T-helper 2 cell treated with Interferon-gamma antibody and Interleukin-4, amounts not matched to agents 5 μg/mL and 100 μg/mL, for 36 hours (primary cell): ENCODE measurements around the gene ZNF423.

ENCODE experiments used
- DNase-seq: peaks from one replicate; pipeline ENCODE4 v3.0.0; 2021; ENCODE audit warnings: low spot score
- H3K27ac Mint-ChIP-seq: one replicate; pipeline ENCODE4 v1.8.0; 2021; ENCODE audit warnings: mild to moderate bottlenecking, mixed read lengths
- H3K27me3 Mint-ChIP-seq: one replicate; pipeline ENCODE4 v1.8.0; 2021; ENCODE audit warnings: low read depth, mixed read lengths
- H3K36me3 Mint-ChIP-seq: one replicate; pipeline ENCODE4 v1.8.0; 2021; ENCODE audit warnings: low read depth, mixed read lengths
- H3K4me1 Mint-ChIP-seq: one replicate; pipeline ENCODE4 v1.8.0; 2021; ENCODE audit warnings: low read depth, mixed read lengths
- H3K4me3 Mint-ChIP-seq: one replicate; pipeline ENCODE4 v1.8.0; 2022; ENCODE audit warnings: mild to moderate bottlenecking, moderate library complexity, mixed read lengths
- H3K9me3 Mint-ChIP-seq: one replicate; pipeline ENCODE4 v1.8.0; 2021; ENCODE audit warnings: mixed read lengths

Gene ZNF423

DNA sequence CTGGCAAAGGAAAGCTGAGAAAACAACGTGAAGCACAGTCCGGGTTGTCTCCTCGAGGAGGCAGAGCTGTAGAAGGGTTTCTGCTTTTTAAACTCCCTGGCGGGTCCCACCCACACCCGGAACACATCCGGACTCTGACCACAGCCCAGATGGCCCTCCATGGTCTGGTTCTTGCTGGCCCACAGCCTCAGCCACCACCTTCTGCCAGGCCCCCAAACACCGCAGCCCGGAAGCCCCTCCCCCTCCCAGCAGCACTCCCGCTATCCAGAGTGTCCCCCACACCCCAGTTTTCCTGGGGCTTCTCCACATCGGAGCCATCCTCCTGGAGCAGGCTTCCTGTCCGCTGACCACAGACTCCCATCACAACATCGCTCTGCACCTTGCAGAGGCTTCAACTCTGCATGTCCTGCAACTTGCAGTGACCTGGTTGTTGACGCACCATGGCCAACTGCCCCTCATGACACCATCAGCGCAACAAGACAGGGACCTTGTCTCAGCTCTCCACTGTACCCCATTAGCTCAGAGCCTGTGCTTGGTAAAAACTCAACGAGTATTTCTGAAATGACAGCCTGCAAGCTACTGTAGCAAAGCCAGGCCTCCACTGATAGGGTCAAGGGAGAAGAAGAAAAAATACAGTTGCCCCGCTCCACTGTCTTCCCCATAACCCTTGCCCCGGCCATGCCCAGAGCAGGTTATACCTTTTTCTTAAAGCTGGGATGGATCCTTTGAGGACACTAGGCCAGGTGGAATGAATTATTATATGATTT is 352.5 kb downstream of the ZNF423 start:
- Mint-ChIP-seq H3K4me3 (no peak overlapping the region), H3K27me3 (no peaks in the 10 kb centered on the region), H3K9me3 (no peaks in the 10 kb centered on the region), H3K36me3 (no peaks in the 10 kb centered on the region), H3K27ac (no peak overlapping the region), H3K4me1 (no peaks in the 10 kb centered on the region)
- DNase-seq = no peak

DNA sequence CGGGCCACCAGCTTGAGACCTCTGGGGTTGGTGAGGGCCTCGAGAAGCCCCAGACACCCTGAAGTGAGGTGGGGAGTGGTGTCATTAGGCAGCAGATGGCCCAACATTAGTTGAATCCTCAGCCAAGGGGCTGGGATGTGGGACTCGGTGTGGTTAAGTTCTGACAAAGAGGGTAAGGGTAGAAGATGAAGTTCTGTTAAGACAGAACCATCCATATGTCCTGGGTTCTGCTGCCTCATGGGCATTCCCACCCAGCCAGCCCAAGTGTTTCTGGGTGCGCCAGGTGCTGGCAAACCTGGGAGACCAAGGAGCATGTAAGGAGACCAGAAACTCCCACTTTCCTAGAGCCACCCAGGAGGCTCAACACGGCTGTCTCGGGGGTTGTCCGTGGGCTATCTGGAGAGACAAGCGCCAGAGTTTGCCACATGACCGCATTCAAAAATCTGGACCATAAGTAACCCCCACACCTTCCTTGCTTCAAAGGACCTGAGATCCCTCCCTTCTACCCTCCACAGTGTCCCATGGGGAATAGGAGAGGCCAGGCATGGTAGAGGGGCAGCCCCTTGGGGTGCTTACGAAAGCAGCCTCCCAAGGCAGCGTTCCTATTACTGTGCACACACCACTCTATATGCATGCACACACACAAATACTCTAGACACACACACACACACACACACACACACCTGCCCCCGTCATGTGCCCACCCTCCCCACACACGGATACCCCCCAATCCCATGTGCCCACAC is 353.6 kb downstream of the ZNF423 start:
- no peaks in the 10 kb centered on the region for H3K4me1 Mint-ChIP-seq
- no peaks in the 10 kb centered on the region for H3K27me3 Mint-ChIP-seq
- no peak overlapping the region for H3K27ac Mint-ChIP-seq
- no peaks in the 10 kb centered on the region for H3K9me3 Mint-ChIP-seq
- H3K36me3 Mint-ChIP-seq = no peaks in the 10 kb centered on the region
- DNase-seq = no peak
- no peak overlapping the region for H3K4me3 Mint-ChIP-seq

DNA sequence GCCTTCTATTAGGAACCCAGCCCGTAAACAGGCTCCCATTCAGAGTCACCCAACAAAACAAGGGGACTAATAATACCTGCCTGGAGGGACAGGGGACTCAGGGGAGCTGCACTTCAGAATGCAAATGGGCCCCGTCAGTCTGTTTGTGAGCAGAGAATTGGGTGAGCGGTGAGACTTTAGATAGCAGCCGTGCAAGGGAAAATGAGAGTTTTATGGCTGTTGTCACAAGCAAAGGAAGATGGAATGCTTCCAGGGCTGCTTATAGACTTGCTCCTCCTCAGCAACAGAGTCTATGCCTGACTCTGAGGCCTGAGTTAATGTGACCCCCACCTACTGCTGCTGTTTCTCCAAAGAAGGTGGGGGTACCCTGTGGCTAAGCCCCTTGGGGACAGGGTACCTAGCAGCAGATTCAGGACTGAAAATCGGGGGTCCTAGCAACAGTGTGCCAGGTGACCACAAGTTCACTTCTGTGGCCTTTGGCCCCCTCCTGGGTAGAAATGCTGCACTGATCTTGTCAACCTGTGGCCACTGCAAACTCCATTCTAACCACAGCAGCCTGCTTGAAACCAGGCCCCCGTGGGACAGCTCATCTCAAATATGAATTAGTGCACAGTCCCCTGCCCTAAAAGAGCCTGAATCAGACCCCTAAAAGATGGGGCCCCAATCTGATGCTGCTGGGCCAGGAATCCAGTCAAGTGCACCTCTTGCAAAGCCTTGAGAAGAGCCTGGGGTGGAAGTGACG is 355.9 kb downstream of the ZNF423 start:
- no peaks in the 10 kb centered on the region for H3K27me3 Mint-ChIP-seq
- H3K27ac Mint-ChIP-seq = no peak overlapping the region
- no peaks in the 10 kb centered on the region for H3K4me1 Mint-ChIP-seq
- no peaks in the 10 kb centered on the region for H3K9me3 Mint-ChIP-seq
- DNase-seq = no peak
- no peak overlapping the region for H3K4me3 Mint-ChIP-seq
- no peaks in the 10 kb centered on the region for H3K36me3 Mint-ChIP-seq

DNA sequence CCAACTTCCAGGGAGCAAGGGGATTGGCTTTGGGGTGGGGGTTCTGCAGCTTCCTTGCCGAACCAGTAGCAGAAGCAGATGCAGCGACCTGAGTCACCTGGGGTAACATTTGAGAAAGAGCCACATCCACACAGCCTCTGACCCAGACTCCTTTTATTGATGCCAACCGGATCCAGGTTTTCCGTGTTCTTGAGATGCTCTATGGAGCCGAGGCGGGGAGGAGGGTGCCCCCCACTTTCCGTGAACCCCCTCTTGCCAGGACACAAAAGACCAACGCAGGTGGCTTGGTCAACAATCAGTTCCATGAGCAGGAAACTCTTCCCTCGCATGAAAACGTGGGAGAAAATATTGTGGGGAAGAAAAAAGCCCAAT is 356.5 kb downstream of the ZNF423 start:
- Mint-ChIP-seq H3K27me3 (no peaks in the 10 kb centered on the region), H3K36me3 (no peaks in the 10 kb centered on the region), H3K9me3 (no peaks in the 10 kb centered on the region), H3K4me1 (no peaks in the 10 kb centered on the region), H3K27ac (no peak overlapping the region), H3K4me3 (no peak overlapping the region)
- no peak for DNase-seq

DNA sequence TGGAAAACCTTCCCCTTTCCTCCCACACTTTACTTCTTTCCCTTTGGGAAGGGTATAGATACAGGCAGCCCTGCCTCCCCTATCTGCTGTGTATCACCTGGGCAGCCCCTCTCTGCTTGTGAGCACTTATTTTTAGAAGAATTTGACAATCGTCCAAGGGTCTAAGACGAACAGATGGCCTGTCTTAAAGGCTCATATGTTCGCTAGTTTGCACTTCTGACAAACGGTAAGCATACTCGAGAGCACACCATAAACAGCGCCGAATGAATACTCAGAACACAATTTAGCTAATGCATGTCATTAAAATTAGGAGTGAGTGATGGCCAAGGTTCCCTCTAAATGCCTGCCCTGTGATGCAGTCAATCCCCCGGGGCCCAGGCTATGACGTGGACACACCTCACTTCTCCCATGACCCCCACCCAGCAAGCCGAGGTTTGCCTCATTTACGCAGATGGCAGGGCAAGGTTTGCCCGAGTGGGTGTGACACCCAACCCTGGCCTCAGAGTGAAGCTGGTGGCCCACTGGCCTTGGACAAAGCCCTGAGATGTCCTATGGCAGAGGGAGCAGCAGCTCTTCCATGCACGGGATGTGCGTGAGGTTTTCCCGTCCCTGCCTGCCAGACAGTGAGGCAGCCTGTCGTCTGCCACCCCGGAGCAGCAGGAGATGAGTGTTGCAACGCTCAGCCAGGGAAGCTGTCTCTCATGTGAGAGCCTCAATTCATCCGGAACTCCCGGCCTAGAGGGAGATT is 357.1 kb downstream of the ZNF423 start:
- DNase-seq = no peak
- Mint-ChIP-seq H3K36me3 (no peaks in the 10 kb centered on the region), H3K27me3 (no peaks in the 10 kb centered on the region), H3K27ac (no peak overlapping the region), H3K4me1 (no peaks in the 10 kb centered on the region), H3K4me3 (no peak overlapping the region), H3K9me3 (no peaks in the 10 kb centered on the region)

DNA sequence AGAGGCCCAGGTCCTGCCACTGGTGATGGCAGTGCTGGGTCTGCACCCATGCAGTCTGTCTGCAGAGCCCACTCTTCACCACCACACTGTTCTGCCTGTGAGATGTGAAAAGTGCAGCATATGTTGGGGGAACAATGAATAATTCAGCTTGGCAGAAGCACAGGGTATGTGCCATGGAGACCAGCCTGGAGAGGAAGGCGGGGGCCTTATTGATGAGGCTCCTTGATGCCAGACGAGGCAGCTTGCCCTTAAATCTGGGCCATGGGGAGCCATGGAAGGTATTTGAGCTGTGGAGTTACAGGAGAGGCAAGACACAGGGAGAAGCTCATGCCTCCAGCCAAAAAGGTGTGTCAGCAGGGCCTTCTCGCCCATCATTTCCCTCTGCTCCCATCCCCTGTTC is 357.6 kb downstream of the ZNF423 start:
- Mint-ChIP-seq H3K27ac (no peak overlapping the region), H3K4me1 (no peaks in the 10 kb centered on the region), H3K36me3 (no peaks in the 10 kb centered on the region), H3K27me3 (no peaks in the 10 kb centered on the region), H3K4me3 (no peak overlapping the region), H3K9me3 (no peaks in the 10 kb centered on the region)
- no peak for DNase-seq

DNA sequence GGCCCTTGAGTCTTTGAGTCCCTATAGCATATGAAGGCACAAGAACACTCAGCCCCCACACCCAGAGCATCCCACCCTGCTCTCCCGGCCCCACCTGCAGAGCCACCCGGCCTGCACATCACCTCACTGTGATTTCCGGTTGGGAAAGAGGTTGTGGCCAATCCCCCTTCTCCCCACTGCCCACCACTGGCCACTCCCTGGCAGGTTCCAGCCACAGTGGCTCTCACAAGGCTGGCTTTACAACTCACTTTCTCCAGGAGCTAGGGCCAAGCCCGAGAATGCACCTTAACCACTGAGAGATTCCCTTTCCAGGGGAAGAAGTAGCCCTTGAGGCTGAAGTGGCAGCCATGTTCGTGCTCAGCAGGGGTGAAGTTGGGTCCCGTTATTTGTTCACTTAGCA is 358.4 kb downstream of the ZNF423 start:
- no peaks in the 10 kb centered on the region for H3K4me1 Mint-ChIP-seq
- no peaks in the 10 kb centered on the region for H3K36me3 Mint-ChIP-seq
- no peak for DNase-seq
- H3K27me3 Mint-ChIP-seq = no peaks in the 10 kb centered on the region
- H3K9me3 Mint-ChIP-seq = no peaks in the 10 kb centered on the region
- no peak overlapping the region for H3K4me3 Mint-ChIP-seq
- H3K27ac Mint-ChIP-seq = no peak overlapping the region

DNA sequence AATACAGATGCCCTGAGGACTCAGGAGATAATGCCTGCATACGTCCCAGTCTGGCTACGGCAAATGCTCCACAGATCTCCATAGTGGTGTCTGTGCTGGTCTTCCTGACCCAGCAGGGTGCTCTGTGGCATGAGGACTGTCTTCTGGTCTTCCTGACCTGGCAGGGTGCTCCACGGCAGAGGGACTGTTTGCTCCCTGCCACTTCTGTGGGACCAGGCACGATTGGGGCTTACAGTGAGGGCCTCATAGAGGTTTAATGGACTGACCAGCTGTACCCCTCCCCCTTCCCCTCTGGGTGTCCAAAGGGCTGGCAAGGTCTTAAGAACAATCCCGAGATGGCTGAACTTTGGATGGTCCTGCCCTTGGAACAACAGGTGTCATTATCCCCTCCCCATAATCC is 359.3 kb downstream of the ZNF423 start:
- DNase-seq = no peak
- H3K9me3 Mint-ChIP-seq = no peaks in the 10 kb centered on the region
- no peaks in the 10 kb centered on the region for H3K4me1 Mint-ChIP-seq
- no peaks in the 10 kb centered on the region for H3K27me3 Mint-ChIP-seq
- no peak overlapping the region for H3K4me3 Mint-ChIP-seq
- no peak overlapping the region for H3K27ac Mint-ChIP-seq
- no peaks in the 10 kb centered on the region for H3K36me3 Mint-ChIP-seq

DNA sequence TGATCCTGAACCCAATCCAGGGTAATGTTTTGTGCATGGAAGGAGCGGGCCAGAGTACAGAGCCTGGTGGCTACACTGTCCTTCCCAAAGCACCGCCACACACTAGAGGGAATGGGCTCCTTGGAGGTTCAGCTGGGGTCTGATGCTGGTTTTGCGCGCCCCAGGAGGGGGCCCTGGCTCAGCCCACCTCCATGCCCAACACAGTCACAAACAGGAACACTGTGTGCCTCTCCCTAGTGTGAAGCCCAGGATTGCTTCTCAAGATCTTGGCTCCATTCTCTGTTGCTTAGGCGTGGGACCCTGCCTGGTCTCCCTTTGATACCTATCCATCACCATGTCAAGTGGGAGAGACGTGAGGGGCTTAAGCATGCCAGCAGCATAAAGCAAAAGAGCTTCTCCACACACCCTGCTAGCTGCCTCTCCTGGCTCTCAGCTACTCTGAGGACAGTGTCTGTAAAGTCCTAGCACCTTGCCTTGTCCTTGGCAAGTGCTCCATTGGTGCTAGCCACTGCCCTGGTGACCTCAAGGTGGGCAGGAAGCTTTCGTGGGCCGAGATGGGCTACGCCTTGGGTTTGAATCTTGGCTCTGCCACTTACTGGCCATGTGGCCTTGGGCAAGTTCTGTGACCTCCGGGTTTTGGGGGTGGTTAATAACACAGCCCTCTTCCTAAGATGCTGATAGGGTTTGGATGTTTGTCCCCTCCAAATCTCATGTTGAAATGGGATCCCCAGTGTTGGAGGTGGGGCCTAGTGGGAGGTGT is 360.1 kb downstream of the ZNF423 start:
- no peak for DNase-seq
- Mint-ChIP-seq H3K27me3 (no peaks in the 10 kb centered on the region), H3K27ac (no peak overlapping the region)

DNA sequence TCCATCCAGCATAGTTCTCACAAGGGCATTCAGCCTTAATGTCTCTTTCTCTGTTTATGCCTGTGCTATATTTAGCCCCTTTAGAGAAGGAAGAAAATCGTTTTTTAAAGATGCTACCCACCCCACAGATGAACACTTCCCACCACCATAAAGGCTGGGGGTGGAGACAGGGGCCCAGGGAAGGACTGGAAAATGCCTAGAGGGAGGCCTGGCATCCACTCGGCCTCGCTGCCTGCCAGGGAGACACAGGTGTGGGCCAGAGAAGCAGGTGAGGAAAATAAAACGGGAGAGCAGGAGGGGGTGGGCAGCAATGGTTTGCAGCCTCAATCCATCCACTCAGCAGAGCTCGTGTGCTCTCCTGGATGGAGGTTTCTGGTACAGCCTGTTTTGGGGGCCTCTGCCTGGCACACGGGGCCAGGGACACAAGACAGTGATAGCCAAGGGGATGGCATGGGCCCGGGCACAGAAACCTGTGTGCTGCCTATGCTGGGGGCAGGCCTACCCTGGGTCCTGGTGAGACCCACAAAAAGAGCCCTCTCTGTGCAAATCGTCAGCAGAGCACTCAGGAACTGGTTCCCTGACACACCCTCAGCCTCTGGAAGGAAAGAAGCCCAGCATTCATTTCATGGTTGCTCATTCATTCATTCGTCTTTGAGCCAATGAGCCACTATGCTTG is 360.9 kb downstream of the ZNF423 start:
- H3K27me3 Mint-ChIP-seq = no peaks in the 10 kb centered on the region
- H3K4me3 Mint-ChIP-seq = no peak overlapping the region
- H3K27ac Mint-ChIP-seq = no peak overlapping the region
- H3K4me1 Mint-ChIP-seq = no peaks in the 10 kb centered on the region
- no peaks in the 10 kb centered on the region for H3K9me3 Mint-ChIP-seq
- no peak for DNase-seq
- H3K36me3 Mint-ChIP-seq = no peaks in the 10 kb centered on the region

More for the DNA sequence above, 360.1 kb downstream of the ZNF423 start:
- H3K36me3 Mint-ChIP-seq = no peaks in the 10 kb centered on the region
- H3K9me3 Mint-ChIP-seq = no peaks in the 10 kb centered on the region
- H3K4me1 Mint-ChIP-seq = no peaks in the 10 kb centered on the region
- H3K4me3 Mint-ChIP-seq = no peak overlapping the region

DNA sequence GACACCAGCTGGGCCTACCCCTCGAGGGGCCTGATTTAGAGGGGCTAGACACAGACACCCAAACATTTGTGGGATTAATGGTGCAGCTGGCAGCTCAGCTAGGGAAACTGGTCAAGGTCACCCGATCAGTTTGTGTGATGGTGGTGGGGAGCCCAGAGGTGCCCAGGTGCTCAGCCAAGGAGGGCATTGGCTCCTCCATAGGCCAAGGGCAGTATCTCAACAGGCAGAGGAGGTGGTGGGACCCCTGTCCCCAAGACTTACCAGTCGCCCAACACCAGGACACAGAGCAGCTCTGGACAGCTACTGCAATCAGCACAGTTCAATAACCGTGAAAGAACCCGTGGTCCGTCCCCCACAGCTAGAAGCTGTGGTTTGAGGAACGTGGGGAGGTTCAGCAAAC is 361.4 kb downstream of the ZNF423 start:
- no peaks in the 10 kb centered on the region for H3K27me3 Mint-ChIP-seq

DNA sequence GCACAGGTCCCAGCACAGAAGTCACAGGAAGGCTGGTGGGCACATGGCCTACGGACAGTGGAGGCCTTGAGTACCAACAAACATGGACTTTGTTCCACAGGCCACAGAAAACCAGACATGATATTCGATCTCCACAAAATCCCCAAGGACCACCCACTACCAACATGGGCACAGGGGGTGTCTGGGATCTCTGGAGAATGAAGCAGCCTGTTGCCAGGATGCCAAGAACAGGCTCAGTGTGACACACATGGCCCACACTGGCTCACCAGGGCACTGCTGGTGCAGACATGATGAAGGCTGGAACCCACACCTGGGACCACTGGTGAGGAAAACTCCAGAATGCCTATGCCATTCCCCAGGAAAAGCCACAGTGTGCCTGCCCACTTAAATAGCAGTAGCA is 362.1 kb downstream of the ZNF423 start:
- DNase-seq = no peak
- H3K4me1 Mint-ChIP-seq = no peaks in the 10 kb centered on the region
- no peak overlapping the region for H3K4me3 Mint-ChIP-seq
- no peaks in the 10 kb centered on the region for H3K9me3 Mint-ChIP-seq
- H3K36me3 Mint-ChIP-seq = no peaks in the 10 kb centered on the region
- H3K27ac Mint-ChIP-seq = no peak overlapping the region
- no peaks in the 10 kb centered on the region for H3K27me3 Mint-ChIP-seq

More for the DNA sequence above, 361.4 kb downstream of the ZNF423 start:
- Mint-ChIP-seq H3K4me3 (no peak overlapping the region), H3K4me1 (no peaks in the 10 kb centered on the region), H3K27ac (no peak overlapping the region), H3K9me3 (no peaks in the 10 kb centered on the region), H3K36me3 (no peaks in the 10 kb centered on the region)
- DNase-seq = no peak
